ENCODE data around the gene HSPB8. TPM values are rescaled to one million over a fixed set of nuclear protein-coding genes. Genes with fewer than 3 reads are reported as not detected.

Gene HSPB8
- total and polyA plus RNA-seq, 2 of the 4 experiments (the other 2 are of a cell fraction): 12.9 to 25.8 TPM

DNA sequence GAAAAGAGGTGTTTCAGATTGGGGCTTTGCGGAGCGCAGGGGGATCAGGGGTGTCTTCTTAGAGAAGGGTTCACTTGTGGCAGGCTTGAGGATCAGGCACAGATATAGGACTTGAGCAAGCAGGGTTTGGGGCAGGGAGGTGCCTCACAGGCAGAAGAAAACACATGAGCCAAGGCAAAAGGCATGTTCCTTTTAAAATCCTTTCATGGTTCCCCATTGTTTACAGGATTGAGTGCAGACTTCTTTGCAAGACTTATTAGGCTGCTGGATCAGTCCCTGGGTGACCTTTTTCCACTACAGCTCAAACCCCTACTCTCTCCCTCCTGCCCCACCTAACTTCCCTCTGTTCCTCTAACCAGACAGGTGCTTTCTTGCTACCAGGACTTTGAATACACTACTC is 19.7 kb downstream of the HSPB8 start:
- Histone ChIP-seq H4K20me1 (ENCODE audit: insufficient read depth, low read length) (no peaks in the 10 kb centered on the region), H2BK20ac (ENCODE audit: low read depth, low read length) (no peak overlapping the region), H3K36me3 (ENCODE audit: control insufficient read depth, insufficient read depth, low read length) (peaks cover 6% of the 10 kb centered on the region), H3K18ac (ENCODE audit: low read depth, low read length) (no peak overlapping the region), H2AK9ac (replicated peaks; ENCODE audit: low read depth, low read length, poor library complexity) (no peak overlapping the region), H3K23ac (ENCODE audit: low read depth, low read length) (no peak overlapping the region), H3K79me1 (ENCODE audit: low read depth in 1 of 2, low read length in 2 of 2) (no peaks in the 10 kb centered on the region), H3K4me1 (ENCODE audit: control insufficient read depth, insufficient read depth, low read length) (0 out of 2 replicates have a peak, but pooled peaks cover 2% of the 10 kb centered on the region), H2AFZ (replicated peaks; ENCODE audit: low read length, poor library complexity) (no peak overlapping the region), H4K8ac (ENCODE audit: low read depth in 2 of 2, low read length in 2 of 2) (no peak overlapping the region), H3K9ac (ENCODE audit: low read depth, low read length) (no peak overlapping the region), H3K56ac (ENCODE audit: extremely low read depth, insufficient read depth, low read length) (no peak overlapping the region), H3K4me3 (ENCODE audit: insufficient read depth, low read depth, low read length) (no peak overlapping the region), H4K5ac (ENCODE audit: low read depth, low read length) (no peak overlapping the region), H3K9me3 (ENCODE audit: control insufficient read depth, insufficient read depth, low read length) (no peaks in the 10 kb centered on the region), H3K4ac (ENCODE audit: low read depth, low read length) (no peak overlapping the region), H4K91ac (ENCODE audit: insufficient read depth, low read depth, low read length) (no peak overlapping the region), H3K27me3 (ENCODE audit: control insufficient read depth, insufficient read depth, low read length) (no peaks in the 10 kb centered on the region), H2BK15ac (ENCODE audit: low read depth, low read length) (no peak overlapping the region), H2BK120ac (ENCODE audit: low read depth, low read length) (no peak overlapping the region), H2BK5ac (ENCODE audit: low read depth, low read length, poor library complexity, severe bottlenecking) (no peak overlapping the region), H3K9me1 (ENCODE audit: insufficient read depth, low read length) (0 out of 2 replicates have a peak, but pooled peaks cover 3% of the 10 kb centered on the region), H3K4me2 (ENCODE audit: low read depth, low read length) (no peak overlapping the region), H3K14ac (replicated peaks; ENCODE audit: low read depth, low read length) (no peak overlapping the region), H2AK5ac (ENCODE audit: low read depth, low read length) (no peak overlapping the region), H3K27ac (ENCODE audit: insufficient read depth, low read length) (no peak overlapping the region)
- DNase-seq: peak; percentile 12
- 100% methylated on average over 2 of the region's 2 CpGs; no CpG with 5 or more reads in 1 of the 2 experiments for WGBS, 2 experiments (ENCODE audit: extremely low coverage in 2 of 2, insufficient read length in 1 of 2)
- ChIA-PET CTCF (no interaction called here), POLR2A (ENCODE audit: unreplicated experiment) (interaction anchor here (0.5 kb wide), 1 partner anchor 1494 kb away, joined by 3 read pairs; no protein-coding TSS in a partner anchor)
- ATAC-seq (ENCODE audit: low read depth): peak; percentile 40; the same call in 1 of the 2 replicates
- in situ Hi-C loops (cut with MboI; ENCODE audit: low sequenced_read_pairs) (loop anchor here (25.0 kb wide), 1 partner anchor 786 kb away; no protein-coding TSS in a partner anchor), dilution Hi-C loops (cut with HindIII; ENCODE audit: low sequenced_read_pairs, unreplicated experiment) (no loop called here), intact Hi-C loops (cut with micrococcal nuclease) (no loop called here)
- TF ChIP-seq FOS (IDR thresholded peaks at IDR 0.05; ENCODE audit: low read depth, low read length) (no peak), MAZ (IDR thresholded peaks at IDR 0.05; ENCODE audit: borderline replicate concordance, low read depth, low read length) (no peak), MAFK (IDR thresholded peaks at IDR 0.05; ENCODE audit: low read depth, low read length) (no peak), CEBPB (IDR thresholded peaks at IDR 0.05; ENCODE audit: low read depth, low read length) (no peak), SMC3 (IDR thresholded peaks at IDR 0.05; ENCODE audit: low read depth, low read length) (no peak), MXI1 (IDR thresholded peaks at IDR 0.05; ENCODE audit: borderline replicate concordance, low read depth, low read length) (no peak)
- TF ChIP-seq, protein P1, sequence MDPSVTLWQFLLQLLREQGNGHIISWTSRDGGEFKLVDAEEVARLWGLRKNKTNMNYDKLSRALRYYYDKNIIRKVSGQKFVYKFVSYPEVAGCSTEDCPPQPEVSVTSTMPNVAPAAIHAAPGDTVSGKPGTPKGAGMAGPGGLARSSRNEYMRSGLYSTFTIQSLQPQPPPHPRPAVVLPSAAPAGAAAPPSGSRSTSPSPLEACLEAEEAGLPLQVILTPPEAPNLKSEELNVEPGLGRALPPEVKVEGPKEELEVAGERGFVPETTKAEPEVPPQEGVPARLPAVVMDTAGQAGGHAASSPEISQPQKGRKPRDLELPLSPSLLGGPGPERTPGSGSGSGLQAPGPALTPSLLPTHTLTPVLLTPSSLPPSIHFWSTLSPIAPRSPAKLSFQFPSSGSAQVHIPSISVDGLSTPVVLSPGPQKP (IDR thresholded peaks at IDR 0.05; ENCODE audit: borderline replicate concordance, low read depth, low read length): no peak
- TF ChIP-seq, protein P2, sequence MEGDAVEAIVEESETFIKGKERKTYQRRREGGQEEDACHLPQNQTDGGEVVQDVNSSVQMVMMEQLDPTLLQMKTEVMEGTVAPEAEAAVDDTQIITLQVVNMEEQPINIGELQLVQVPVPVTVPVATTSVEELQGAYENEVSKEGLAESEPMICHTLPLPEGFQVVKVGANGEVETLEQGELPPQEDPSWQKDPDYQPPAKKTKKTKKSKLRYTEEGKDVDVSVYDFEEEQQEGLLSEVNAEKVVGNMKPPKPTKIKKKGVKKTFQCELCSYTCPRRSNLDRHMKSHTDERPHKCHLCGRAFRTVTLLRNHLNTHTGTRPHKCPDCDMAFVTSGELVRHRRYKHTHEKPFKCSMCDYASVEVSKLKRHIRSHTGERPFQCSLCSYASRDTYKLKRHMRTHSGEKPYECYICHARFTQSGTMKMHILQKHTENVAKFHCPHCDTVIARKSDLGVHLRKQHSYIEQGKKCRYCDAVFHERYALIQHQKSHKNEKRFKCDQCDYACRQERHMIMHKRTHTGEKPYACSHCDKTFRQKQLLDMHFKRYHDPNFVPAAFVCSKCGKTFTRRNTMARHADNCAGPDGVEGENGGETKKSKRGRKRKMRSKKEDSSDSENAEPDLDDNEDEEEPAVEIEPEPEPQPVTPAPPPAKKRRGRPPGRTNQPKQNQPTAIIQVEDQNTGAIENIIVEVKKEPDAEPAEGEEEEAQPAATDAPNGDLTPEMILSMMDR (conservative IDR thresholded peaks at IDR 0.05; ENCODE audit: low read depth, low read length): no peak
- BruUV-seq (replicated peaks): no TSS peak

Data from IMR-90 (cell line).